Measurements from ENCODE around the gene KIF1A.

The KIF1A gene, protein sequence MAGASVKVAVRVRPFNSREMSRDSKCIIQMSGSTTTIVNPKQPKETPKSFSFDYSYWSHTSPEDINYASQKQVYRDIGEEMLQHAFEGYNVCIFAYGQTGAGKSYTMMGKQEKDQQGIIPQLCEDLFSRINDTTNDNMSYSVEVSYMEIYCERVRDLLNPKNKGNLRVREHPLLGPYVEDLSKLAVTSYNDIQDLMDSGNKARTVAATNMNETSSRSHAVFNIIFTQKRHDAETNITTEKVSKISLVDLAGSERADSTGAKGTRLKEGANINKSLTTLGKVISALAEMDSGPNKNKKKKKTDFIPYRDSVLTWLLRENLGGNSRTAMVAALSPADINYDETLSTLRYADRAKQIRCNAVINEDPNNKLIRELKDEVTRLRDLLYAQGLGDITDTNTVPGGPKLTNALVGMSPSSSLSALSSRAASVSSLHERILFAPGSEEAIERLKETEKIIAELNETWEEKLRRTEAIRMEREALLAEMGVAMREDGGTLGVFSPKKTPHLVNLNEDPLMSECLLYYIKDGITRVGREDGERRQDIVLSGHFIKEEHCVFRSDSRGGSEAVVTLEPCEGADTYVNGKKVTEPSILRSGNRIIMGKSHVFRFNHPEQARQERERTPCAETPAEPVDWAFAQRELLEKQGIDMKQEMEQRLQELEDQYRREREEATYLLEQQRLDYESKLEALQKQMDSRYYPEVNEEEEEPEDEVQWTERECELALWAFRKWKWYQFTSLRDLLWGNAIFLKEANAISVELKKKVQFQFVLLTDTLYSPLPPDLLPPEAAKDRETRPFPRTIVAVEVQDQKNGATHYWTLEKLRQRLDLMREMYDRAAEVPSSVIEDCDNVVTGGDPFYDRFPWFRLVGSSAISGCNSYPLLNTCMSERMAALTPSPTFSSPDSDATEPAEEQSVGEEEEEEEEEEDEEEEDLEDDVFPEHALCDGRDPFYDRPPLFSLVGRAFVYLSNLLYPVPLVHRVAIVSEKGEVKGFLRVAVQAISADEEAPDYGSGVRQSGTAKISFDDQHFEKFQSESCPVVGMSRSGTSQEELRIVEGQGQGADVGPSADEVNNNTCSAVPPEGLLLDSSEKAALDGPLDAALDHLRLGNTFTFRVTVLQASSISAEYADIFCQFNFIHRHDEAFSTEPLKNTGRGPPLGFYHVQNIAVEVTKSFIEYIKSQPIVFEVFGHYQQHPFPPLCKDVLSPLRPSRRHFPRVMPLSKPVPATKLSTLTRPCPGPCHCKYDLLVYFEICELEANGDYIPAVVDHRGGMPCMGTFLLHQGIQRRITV (N-terminal part only)

DNA sequence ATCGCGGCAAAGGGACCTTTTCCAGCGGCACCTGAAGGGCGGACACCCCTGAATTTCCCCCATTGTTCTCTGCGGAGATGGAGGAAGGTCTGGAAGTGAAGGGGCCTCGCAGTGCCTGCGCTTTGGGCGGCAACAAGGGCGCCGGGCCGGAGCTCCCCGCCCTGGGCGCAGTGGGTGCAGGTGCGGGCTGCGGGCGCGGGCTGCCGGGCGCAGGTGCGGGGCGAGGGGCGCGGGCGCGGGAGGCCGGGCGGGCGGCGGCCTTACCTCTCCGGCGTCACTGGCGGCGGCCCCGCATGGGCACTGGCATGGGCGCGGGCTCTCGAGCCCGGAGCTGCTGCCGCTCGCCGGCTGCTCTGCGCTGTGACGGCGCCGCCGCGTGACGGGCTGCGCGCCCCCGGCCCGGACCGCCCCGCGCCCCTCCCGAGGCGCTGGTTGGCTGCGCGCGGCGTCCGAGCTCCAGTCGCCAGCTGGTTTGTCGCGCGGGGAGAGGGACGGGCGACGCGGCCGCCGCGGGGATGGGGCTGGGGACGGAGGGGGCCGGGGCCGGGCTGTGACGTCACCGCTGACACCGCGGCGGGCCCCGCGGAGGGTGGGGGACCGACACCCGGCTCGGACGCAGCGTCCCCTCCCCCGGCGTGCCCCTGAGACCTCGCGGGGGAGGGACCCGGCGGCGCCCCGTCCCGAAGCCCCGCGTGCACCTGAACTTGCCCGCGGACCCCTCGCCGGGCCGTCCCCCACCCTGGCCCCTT is at the start of gene KIF1A:
Gene KIF1A (minus strand): TSS at position 362 of the 749 bp plus-strand sequence. CDS start 22,467 bp downstream, outside the sequence.
- peak; percentile 95 for DNase-seq

DNA sequence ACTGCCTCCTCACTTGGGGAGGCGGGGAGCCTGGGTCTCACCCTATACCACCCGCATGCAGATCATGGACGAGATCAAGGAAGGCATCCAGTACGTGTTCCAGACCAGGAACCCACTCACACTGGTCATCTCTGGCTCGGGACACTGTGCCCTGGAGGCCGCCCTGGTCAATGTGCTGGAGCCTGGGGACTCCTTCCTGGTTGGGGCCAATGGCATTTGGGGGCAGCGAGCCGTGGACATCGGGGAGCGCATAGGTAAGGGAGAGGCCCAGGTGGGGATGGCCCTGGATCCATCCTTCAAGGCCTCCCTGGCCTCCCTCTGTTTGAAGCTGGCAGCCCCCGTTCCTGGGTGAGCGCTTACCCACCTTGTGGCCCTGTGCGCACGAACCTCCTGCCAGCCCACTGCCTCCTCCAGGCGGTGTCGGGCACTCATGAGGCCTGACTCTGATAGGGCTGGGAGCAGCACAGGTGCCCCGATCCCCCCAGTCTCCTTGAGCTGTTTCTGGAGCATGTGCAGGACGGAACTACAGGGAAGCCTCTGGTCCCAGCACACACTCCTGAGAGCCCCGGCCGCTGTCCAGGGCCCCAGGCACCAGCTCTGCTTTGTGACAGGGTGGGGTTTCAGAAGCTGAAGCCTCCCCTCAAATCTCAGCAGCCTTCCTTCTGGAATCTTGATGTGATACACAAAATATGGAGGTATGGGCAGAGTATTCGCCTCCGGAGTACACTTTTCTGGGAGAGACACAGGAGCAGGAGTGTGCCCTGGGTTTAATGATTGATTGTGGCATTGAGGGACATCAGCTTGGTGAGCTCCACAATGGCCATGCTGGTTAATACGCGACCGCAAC is 49.3 kb upstream of the KIF1A start:
- no peak for DNase-seq

DNA sequence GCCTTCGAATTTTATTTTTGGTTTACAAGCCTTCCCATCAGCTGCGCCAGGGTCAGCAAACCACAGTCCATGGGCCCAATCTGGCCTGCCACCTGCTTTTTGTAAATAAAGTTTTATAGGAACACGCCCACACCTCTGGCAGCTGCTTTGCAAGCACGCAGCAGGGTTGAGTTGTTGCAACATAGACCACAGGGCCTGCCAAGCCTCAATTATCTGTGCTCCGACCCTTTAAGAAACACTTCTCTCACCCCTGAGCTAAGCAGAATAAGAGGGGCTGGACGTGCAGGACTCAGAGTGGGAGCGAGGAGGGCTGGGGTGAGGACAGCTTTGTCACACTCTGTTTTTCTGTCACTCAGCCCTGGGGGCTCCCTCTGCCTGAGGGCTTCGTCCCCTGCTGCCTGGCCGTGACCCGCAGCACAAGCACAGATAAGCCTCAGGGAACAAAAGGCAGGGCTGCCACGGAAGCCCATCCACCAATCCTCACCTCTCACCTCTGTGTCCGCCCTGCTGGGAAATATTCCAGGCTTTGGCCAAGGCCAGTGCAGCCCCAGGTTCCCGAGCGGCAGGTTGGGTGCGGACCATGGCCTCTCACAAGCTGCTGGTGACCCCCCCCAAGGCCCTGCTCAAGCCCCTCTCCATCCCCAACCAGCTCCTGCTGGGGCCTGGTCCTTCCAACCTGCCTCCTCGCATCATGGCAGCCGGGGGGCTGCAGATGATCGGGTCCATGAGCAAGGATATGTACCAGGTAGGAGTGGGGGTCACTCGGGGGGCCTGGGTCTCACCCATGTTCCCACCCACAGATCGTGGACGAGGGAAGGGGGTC is 48.5 kb upstream of the KIF1A start, which contains the start of gene AGXT:
Gene AGXT (plus strand): TSS at position 539 of the 823 bp plus-strand sequence. CDS start 42 bp downstream, at position 581.
- peak; percentile 82 for DNase-seq

DNA sequence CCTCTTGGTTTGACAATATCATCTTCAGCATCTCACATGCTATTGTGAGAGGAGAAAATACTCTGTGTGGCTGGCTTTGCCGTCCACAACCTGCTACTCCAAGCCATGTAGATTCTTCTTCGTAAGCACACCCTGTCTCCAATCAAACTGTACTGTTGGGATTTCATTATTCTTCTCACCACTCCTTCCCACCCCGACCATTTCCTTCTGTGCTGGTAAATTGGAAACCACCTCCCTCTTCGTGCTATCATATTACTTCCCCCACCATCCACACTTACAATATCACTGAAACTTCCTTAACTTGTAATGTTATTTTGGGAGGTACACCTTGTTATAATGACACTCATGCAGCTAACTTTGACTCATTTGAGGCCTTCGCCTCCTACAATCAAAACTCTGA is 45.4 kb upstream of the KIF1A start:
- DNase-seq: no peak

DNA sequence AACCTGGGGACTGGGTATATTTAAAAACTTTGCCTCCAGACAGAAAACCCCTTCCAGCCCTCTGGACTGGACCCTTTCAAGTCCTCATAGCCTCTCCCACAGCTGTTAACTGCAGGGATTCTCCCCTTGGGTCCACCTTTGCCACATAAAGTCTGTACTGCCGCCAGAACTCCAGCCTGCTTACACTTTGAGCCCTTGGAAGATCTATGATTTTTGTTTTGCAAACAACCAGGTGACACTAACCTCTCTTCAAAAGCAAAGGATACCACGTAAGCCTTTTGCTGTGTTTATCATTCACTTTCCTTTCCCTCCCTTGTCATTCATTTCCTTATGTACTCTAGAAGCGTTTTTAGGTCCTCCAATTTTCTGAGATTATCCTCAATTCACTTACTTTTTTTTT is 44.5 kb upstream of the KIF1A start:
- DNase-seq: no peak

DNA sequence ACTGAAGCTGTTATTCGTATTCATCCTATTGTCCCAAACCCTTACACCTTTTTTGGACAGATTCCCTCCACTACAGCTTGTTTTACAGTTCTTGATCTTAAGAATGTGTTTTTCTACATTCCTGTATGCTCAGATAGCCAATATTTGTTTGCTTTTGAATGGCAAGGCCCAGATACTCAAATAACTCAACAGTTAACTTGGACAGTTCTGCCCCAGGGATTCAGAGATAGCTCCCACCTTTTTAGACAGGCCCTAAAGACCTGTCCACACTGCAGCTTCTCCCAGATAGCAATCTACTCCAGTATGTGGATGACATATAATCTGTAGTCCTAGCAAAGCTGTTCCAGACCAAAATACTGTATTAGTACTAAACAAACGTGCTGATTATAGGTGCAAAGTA is 41.5 kb upstream of the KIF1A start:
- DNase-seq: no peak

DNA sequence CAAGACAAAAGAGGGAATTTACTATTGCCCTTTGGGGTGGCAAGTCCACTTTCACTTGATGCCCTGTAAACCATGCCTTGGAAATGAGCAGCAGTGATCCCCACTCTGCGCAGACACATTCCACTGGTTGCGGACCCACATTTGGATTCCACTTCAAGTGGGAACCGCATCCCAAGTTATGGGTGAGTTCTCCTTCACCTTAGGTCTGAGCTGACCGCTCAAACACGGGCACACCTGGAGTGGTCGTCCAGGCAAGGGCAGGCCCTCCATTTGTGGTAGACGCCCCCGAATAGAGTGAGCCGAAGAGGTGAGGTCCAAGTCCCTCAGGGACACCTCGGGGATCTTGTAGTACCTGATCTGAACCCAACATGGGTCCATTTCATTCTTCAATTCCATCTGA is 38.9 kb upstream of the KIF1A start:
- no peak for DNase-seq

DNA sequence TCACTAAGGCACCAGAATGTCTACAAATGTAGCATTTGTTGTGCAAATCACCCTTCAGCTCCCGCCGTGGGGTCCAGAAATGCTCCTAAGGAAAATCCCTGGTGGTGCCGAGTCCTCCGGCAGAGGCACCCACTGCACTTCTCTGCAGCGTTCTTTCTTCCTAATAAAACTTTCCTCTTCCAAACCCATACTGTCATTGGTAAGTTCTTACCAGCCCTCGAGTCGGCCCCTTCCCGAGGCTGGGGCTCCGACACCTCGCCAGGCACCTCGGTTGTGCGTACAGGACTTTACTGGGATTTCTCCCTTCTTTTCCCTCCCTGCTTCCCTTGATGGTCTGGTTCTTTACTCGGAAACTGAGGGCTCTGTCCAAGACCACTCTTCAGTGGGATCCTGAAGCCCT is 38.3 kb upstream of the KIF1A start:
- no peak for DNase-seq

DNA sequence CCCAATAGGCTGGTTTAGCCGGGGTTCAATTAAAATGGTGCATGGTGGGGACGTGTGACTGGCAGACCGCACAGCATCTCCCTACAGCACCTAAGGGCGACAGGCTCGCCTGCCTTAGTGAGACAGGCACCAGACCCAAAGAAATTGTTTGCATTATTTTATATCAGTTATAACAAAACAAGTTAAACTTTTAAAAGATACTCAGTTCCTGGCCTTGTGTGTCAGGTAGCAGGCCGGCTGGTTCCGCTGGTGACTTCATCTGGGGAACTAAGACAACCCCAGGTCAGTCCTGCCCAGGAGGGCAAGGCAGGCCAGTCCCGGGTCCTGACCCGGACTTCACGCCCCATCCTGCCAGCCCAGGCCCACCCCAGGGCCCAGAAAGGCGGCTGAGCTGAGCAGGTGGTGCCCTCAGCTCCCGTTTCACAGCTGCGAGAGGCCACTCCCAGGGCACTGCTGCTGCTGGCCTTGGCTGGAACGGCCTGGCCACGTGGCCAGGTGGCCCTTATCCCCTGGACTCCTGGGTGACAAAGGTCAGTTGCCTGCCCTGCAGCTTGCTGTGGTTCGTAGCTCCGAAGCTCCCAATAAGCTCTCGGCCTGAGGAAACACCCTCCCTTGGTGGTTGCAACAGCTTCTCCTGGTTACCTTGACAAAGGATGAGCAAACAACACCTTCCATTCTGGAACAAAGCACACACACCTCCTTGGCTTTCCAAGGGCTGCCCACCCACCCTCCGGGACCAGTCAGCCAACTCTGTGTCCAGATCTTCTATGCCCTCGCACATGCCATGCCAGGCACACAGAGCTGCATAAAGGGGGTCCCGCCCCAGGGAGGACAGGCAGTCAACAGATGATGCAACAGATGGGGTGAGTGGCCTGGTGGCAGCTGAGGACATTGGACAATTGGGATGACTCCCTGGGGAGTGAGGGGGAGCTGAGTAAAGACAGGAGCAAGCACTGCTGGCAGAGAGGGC is 37.3 kb upstream of the KIF1A start:
- peak; percentile 73 for DNase-seq

DNA sequence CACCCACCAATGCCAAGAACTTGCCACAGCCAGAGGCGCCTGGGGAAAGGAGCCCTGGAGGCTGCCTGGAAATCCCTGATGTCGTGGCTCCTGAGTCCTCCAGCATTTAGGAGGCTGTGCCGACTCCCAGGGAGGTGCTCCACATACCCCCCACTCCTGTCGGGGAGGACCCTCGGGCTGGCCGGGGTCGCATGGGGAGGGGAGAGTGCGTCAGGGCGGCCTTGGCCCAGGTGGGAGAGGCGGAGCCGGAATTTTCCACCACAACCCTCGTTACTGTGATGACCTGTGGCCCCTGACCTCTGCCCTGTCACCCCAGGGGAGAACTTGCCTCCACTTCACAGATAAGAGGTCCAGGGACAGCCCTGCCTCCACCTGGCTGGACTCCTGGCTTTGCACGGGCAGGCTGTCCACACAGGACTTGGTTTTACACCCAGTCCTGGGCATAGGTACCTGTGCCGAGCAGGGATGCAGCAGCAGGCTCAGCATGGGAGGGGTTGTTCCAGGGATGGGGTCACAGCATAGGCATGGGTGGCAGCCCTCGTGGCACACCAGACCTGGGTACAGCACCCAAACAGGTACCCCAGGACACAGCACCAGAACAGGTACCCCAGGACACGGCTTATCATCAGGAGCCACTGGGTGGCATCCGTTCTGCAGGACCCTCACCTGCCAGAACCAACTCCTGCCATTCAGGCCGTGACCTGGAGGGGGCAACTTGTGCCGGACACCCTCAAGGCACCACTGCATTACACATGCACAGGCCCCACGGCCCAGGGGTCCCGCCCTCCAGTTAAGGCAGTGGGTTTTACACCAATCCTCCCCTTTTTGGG is 36.3 kb upstream of the KIF1A start:
- peak; percentile 2 for DNase-seq

DNA sequence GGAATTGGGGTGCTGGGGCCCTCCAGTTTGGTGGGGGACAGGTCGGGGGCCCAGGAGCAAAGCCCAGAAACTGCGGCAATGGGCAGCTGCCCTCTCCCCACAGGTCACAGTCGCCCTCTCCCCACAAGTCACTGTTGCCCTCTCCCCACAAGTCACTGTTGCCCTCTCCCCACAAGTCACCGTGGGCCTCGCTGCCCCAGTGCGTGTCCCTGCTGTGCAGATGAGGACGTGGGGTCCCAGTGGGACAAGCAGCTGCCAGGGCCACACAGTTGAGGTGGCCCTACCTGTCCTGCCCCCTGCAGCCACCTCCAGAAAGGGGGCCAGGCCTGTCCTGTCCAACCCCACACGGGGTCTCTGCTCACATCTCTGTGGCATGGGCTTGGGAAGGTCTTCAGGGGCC is 35.7 kb upstream of the KIF1A start:
- no peak for DNase-seq

DNA sequence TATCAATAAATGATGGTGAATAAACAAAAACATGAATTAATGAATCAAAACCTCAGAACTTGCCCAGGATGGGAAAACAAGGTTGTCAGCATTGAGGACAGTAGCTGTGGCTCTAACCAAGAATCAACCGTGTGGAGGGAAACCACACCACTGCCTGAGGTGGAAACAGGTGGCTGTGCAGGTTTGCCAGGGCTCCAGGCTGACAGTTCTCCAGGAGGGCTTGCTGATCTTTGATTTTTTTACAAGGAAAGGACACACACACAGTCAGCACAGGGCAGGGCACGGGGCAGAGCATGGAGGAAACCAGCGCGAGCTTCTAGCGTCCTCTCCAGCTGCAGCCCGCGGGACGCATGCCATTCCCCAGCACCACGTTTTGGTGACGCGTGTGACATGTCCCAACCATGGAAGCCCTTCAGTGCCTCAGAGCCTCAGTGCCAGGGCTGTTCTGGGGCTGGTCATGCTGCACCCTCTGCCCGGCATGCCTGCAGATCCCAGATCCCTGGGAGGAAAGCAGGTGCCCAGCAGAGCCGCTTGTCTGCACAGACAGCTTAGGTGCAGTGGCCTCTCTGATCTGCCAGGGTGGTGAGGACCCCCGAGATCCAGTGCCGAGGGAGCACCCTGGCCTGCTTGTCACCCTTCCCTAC is 32.8 kb upstream of the KIF1A start:
- no peak for DNase-seq

DNA sequence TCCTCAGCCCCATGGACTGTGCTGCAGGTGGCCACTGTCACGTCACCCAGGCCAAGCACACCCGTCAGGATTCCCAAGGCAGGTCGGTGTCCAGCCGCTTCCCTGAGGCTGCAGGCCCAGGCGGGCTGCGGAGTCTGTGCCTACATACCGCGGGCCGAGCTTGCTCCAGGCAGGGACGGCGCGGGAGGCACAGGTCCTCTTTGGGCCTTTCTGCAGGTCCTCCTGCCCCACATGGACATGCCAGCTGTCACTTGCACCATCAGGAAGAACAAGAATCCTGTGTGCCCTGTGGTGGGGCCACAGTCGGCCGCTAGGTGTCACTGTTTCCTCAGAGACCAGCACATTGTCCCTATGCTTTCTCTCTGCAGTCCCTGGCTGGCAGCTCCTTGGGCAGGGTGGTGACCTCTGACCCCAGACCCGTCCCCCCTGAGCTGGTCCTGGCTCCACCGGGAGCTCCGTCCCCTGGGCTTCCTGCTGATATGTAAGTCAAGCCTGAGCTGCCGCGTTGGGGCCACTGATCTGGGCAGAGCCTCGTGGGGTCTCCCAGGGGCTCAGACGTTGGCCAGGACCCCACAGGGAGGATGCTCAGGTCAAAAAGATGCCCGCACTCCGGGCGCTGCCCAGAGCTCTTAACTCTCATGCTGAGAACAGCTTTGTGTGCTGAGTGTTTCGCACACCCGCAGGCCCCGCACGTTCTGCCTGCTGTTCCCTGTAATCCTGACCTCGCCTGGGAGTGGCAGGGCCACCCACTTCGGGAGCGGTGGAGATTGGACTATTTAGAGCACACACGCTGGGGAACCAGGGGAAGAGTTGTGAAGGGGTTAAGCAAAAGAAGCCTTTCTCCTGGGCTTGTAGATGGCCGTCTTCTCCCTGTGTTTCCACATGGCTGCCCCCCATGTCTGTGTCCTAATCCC is 31.3 kb upstream of the KIF1A start:
- DNase-seq: peak; percentile 65

DNA sequence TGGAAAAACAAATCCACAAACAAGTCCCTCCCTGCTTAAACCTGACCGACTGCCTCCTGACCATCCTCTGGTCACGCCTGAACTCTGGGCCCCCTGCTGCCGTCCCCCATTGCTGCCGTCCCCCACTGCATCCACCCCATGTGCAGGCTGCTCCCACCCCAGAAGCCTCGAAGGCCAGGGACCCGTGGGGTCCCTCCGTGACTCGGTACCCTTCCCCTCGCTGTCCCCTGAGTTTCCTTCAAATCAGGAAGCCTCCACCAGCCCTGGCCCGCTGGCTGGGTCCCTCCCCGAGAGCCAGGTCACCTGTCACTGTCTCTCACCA is 30.7 kb upstream of the KIF1A start:
- no peak for DNase-seq

DNA sequence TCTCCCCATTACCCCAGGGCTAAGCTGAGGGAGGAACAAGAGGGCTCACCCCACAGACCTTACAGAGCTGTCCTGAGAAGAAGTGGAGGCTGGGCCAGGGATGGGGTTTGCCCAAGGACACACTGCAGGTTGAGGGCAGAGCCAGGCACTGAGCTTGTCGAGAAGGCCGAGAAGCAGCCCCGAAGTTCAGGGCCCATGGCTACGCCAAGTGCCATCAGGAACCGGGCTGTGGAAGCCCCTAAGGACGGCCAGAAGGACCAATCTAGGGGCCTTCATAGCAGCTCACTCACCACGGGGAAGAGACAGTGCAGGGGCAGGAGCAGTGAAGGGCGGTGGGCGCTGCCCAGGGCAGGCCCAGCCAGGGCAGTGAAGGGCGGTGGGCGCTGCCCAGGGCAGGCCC is 30.0 kb upstream of the KIF1A start:
- DNase-seq: no peak

DNA sequence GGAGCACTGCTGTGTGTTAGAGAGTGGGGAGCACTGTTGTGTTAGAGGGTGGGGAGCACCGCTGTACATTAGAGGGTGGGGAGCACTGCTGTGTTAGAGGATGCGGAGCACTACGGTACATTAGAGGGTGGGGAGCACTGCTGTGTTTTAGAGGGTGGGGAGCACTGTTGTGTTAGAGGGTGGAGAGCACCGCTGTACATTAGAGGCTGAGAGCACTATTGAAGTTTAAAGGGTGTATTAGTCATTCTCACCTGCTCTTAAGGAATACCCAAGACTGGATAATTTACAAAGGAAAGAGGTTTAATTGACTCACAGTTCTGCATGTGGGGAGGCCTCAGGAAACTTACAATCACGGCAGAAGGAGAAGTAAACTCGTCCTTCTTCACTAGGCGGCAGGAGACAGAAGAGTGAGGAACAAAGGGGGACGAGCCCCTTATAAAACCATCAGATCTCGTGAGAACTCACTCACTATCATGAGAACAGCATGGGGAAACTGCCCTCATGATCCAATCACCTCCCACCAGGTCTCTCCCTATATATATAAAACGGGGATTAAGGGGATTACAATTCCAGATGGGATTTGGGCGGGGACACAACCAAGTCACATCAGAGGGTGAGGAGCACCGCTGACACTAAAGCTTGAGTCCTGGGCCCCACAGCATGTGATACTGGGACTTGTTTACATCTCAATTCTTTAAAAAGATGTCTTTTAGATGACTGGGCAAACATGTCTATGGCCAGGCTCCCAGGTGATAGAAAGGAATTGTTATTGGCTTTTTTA is 29.1 kb upstream of the KIF1A start:
- DNase-seq: no peak
